GM19035 (cell line): Measurements from ENCODE around the gene NDEL1.
A peak's percentile ranks its signal among the peaks of the same experiment; 100 is the strongest.
"Not testable (repeated sequence)": the region's sequence is repeated elsewhere in the genome, so short reads cannot be mapped to it uniquely, and the experiment has no call there.

Experiments used
- ATAC-seq: cut with Tn5 transposase; IDR thresholded peaks from one replicate; pipeline ENCODE4 v1.9.1; 2021; ENCODE audit not compliant: unreplicated experiment

Gene NDEL1, protein sequence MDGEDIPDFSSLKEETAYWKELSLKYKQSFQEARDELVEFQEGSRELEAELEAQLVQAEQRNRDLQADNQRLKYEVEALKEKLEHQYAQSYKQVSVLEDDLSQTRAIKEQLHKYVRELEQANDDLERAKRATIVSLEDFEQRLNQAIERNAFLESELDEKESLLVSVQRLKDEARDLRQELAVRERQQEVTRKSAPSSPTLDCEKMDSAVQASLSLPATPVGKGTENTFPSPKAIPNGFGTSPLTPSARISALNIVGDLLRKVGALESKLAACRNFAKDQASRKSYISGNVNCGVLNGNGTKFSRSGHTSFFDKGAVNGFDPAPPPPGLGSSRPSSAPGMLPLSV

DNA sequence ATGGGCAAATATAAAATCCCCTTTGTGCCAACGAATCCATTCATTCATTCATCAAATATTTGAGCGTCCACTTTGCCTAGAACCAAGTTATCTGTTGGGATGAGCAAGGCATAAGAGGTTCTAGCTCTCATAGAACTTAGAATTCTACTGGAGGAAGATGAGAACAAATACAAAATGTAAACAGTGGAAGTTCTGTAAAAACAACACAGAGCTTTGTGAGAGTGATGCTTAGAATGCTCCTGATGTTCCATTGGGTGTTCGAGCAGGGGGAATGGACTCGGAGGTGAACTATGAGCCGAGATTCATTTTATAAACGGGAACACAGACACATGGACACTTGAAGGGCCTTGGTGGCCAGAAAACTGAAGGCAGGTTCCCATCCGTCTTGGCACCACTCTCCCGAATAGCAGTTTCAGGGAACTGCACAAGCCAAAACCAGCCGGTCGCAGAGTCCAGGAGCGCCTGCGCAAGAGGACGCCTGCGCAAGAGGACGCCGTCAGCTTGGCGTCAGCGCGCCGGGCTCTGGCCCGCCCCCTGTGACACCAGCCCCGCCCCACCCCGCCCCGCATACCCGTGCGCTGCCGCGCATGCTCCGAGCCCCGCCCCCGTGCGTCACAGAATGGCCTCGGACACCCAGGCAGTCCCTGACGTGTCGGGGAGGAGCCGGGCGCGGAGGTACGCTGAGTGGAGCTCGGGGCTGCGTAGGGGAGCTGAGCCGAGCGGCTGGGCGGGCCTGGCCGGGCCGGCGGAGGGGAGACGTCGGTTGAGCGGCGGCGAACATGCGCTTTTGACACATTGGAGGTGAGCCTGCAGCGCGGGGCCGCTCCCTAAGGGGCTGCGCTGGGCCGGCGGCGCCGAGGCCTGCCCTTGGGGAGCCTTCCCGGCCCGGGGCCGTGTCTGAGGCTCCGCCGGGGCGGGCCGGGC, at the start of gene NDEL1:
Gene NDEL1 (plus strand): TSS at position 640 of the 924 bp plus-strand sequence. CDS start 8,388 bp downstream, outside the sequence.
- ATAC-seq: peak; percentile 97

DNA sequence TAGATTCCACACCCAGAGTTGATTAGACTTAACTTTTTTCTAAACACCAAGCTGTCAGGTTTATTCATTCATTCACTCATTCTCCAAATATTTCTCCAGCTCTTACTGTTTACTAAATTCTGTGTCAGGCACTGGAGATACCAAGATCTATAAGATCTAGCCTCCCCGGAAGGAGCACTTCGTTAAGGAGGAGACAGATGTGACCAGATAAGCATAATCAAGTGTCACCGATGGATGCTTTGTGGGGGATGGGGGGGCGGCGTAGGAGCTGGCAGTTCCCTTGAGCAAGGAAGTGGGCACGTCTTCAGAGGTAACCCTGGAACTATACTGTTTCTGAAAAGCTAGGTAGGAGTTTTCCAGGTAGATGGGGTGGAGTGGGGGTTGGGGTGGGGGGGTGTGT, 48.8 kb upstream of the NDEL1 start:
- ATAC-seq: no peak

GRCh38 chr17:8387914-8388651, 47.6 kb upstream of the NDEL1 start:
- no peak for ATAC-seq

- no peak for ATAC-seq
These were observed 44.0 kb upstream of the NDEL1 start for GRCh38 chr17:8391711-8392110.

DNA sequence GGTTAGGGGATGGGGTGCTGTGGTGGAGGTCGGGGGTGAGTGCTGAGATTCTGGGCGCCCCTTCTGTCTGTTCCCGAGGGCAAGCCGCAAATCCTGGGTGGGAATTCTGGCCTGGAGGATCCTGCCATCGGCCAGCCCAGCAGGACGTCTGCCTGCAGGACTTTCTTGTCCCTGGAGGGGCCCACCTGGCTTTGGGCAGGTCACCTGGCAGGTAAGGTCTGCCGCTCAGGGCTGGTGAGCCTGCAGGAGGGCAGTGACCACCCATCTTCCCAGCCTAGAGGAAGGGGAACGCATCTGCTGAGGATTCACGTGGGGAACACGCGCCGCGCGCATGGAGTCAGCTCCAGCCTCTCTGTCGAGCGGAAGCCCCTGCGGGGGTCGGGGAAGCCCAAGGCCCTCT, 43.4 kb upstream of the NDEL1 start:
- no peak for ATAC-seq

DNA sequence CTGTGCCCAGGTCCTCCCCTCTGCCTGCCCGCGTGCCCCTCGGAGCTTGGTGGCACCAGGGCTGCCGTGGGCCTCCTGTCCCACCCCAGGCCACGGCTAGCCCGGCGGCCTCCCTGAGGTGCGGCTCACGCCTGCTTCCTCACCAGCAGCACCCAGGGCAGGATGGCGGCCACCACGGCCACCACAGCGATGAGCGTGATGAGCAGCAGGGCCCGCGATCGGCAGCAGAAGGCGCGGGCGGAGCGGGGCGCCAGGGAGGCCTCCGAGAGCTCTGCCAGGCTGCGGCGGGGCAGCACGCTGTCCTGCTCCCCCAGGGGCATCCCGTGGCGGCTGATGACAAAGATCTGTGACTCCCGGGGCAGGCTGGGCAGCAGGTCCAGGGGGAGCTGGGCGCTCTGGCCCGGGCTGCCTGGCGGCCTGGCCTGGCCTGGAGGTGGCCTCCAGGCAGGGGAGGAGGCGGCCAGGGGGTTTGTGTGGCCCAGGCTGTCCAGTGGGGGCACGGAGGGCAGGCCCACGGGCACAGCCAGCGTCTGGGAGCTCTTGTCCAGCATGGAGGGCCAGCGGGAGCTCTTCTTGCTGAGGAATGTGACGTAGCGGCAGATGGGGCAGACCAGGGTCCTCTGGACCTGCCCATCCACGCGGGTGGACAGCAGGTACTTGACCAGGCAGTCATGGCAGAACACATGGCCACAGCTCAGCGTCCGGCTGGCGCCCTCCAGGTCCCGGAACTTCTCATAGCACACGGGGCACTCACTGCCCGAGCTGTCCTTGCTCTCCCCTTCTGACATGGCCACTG, 42.8 kb upstream of the NDEL1 start:
- ATAC-seq: no peak

GRCh38 chr17:8393470-8394231, 42.0 kb upstream of the NDEL1 start:
- no peak for ATAC-seq

DNA sequence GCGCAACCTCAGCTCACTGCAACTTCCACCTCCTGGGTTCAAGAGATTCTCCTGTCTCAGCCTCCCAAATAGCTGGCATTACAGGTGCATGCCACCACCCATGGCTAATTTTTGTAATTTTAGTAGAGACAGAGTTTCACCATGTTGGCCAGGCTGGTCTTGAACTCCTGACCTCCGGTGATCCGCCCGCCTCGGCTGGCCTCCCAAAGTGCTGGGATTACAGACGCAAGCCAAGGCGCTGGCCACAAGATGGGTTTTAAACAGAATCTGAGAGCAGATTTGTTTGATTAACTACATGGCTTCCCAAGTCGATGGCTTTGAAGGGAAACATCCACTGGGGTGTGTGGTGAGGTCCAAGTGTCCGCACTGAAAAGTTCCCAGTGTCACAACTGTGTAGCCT, 41.2 kb upstream of the NDEL1 start:
- ATAC-seq: not testable (repeated sequence)

GRCh38 chr17:8397636-8398035, 38.0 kb upstream of the NDEL1 start, which contains the start of gene RNF222:
Gene RNF222 (minus strand): TSS chr17:8397827. CDS start chr17:8393461, 4,366 bp downstream.
- no peak for ATAC-seq

- no peak for ATAC-seq
These were observed 36.7 kb upstream of the NDEL1 start for GRCh38 chr17:8398980-8399379.

DNA sequence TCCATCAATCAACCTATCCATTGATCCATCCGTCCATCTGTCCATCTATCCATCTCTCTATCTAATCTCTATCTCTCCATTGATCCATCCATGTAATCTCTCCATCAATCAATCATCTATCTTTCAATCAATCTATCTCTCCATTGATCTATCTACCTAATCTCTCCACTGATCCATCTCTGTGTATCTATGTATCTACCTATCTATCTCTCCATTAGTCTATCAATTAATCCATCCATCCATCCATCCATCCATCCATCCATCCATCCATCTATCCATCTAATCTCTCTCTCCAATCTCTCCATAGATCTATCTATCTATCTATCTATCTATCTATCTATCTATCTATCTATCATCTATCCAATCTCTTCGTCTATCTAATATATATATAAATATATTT, 34.6 kb upstream of the NDEL1 start:
- ATAC-seq: no peak

- no peak for ATAC-seq
These were observed 32.7 kb upstream of the NDEL1 start for GRCh38 chr17:8402921-8403536.

GRCh38 chr17:8405499-8406016, 30.1 kb upstream of the NDEL1 start:
- ATAC-seq: no peak

GRCh38 chr17:8406174-8406573, 29.5 kb upstream of the NDEL1 start:
- ATAC-seq: no peak

- no peak for ATAC-seq
These were observed 27.3 kb upstream of the NDEL1 start for GRCh38 chr17:8408371-8408770.

- ATAC-seq: no peak
These were observed 25.5 kb upstream of the NDEL1 start for GRCh38 chr17:8409966-8410882.

- ATAC-seq: no peak
These were observed 24.8 kb upstream of the NDEL1 start for GRCh38 chr17:8410883-8411238.

- ATAC-seq: no peak
These were observed 23.6 kb upstream of the NDEL1 start for GRCh38 chr17:8412089-8412488.
